SKM-1 treated with dmso at 0.1 percent for 144 hours (cell line): ENCODE measurements around the gene UBIAD1.
A peak's percentile ranks its signal among the peaks of the same experiment; 100 is the strongest.

Experiments
- DNase-seq: peaks from one replicate; lab custom pipeline; 2025; ENCODE audit not compliant: unreplicated experiment; lab: John Stamatoyannopoulos, UW

UBIAD1 gene

GRCh38 chr1:11308699-11309224 is 35.8 kb downstream of the UBIAD1 start:
- no peak for DNase-seq

GRCh38 chr1:11309385-11309784 is 36.4 kb downstream of the UBIAD1 start:
- DNase-seq = no peak

GRCh38 chr1:11311816-11312755 is 39.1 kb downstream of the UBIAD1 start:
- no peak for DNase-seq

GRCh38 chr1:11314959-11315358 is 42.0 kb downstream of the UBIAD1 start:
- DNase-seq = no peak

- DNase-seq = no peak
Measured at GRCh38 chr1:11316701-11317100, 43.7 kb downstream of the UBIAD1 start.

- no peak for DNase-seq
Measured at GRCh38 chr1:11318982-11319381, 46.0 kb downstream of the UBIAD1 start.

GRCh38 chr1:11320153-11320936 is 47.3 kb downstream of the UBIAD1 start:
- DNase-seq = peak; percentile 1

GRCh38 chr1:11321656-11322491 is 48.9 kb downstream of the UBIAD1 start:
- DNase-seq = no peak

GRCh38 chr1:11324567-11325165 is 51.7 kb downstream of the UBIAD1 start:
- DNase-seq = no peak

- no peak for DNase-seq
Measured at GRCh38 chr1:11326070-11326469, 53.1 kb downstream of the UBIAD1 start.

GRCh38 chr1:11328444-11328843 is 55.4 kb downstream of the UBIAD1 start:
- no peak for DNase-seq

GRCh38 chr1:11330411-11330810 is 57.4 kb downstream of the UBIAD1 start:
- no peak for DNase-seq

- DNase-seq = no peak
Measured at GRCh38 chr1:11331036-11331944, 58.3 kb downstream of the UBIAD1 start.

- no peak for DNase-seq
Measured at GRCh38 chr1:11331945-11332546, 59.0 kb downstream of the UBIAD1 start.

- DNase-seq = no peak
Measured at GRCh38 chr1:11333631-11334030, 60.6 kb downstream of the UBIAD1 start.

- DNase-seq = no peak
Measured at GRCh38 chr1:11334261-11334804, 61.3 kb downstream of the UBIAD1 start.

GRCh38 chr1:11334821-11335220 is 61.8 kb downstream of the UBIAD1 start:
- DNase-seq = no peak

- no peak for DNase-seq
Measured at GRCh38 chr1:11335417-11336056, 62.5 kb downstream of the UBIAD1 start.
